ENCODE results near the gene MSX2. TPM values are rescaled to one million over a fixed set of nuclear protein-coding genes. Genes with fewer than 3 reads are reported as not detected.

MSX2 gene
- total and polyA plus RNA-seq, 9 of the 15 experiments (the other 6 are each of a cell fraction or from before 2014, with no cell fraction given), result not detected

DNA sequence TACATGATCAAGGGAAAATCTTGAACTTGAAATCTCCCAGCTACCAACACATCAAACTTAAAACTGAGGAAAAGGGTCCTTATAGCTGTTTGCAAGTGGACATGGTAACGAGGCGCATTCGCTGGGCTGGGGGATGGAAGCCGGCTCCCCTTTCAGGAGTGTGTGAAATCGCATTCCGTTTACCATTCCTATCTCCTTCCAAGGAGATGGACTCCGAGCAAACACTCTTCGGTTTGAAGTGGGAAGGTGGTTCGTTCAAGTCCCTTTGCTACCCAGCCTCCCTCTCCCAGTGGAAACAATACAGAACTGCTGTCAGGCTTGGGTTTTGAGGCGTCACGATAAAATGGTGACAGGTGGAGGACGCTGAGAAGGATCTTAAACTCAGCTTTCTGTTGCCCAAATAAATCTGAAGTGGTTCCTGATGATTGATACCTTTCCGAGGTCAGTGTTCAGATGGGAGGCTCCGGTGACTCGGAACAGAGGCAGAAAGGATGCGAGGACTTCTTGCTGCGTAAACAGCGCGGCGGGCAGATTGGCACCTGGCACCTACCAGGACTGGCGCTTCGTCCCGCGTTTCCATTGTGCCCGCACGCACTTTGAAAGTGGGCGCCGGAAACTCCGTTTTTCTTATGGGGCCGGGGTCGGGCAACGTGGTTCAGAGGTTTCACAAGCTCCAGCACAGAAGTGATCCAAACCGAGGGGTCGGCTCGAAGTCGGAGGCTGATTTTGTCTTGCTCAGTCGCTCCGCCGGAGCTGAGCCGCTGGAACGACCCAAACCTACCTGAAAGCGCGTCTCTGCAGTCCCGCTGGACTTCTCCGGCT lies 7.0 kb downstream of the MSX2 start (continued):
- TF ChIP-seq, protein P1, sequence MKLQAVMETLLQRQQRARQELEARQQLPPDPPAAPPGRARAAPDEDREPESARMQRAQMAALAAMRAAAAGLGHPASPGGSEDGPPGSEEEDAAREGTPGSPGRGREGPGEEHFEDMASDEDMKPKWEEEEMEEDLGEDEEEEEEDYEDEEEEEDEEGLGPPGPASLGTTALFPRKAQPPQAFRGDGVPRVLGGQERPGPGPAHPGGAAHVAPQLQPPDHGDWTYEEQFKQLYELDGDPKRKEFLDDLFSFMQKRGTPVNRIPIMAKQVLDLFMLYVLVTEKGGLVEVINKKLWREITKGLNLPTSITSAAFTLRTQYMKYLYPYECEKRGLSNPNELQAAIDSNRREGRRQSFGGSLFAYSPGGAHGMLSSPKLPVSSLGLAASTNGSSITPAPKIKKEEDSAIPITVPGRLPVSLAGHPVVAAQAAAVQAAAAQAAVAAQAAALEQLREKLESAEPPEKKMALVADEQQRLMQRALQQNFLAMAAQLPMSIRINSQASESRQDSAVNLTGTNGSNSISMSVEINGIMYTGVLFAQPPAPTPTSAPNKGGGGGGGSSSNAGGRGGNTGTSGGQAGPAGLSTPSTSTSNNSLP (IDR thresholded peaks at IDR 0.05; ENCODE audit: borderline replicate concordance, low read depth, low read length), result no peak
- TF ChIP-seq TAF15 (IDR thresholded peaks at IDR 0.05; ENCODE audit: low read depth, low read length), result no peak
- TF ChIP-seq ILF3 (IDR thresholded peaks at IDR 0.05; ENCODE audit: borderline replicate concordance), result no peak
- no peak for TF ChIP-seq TARDBP (IDR thresholded peaks at IDR 0.05)

DNA sequence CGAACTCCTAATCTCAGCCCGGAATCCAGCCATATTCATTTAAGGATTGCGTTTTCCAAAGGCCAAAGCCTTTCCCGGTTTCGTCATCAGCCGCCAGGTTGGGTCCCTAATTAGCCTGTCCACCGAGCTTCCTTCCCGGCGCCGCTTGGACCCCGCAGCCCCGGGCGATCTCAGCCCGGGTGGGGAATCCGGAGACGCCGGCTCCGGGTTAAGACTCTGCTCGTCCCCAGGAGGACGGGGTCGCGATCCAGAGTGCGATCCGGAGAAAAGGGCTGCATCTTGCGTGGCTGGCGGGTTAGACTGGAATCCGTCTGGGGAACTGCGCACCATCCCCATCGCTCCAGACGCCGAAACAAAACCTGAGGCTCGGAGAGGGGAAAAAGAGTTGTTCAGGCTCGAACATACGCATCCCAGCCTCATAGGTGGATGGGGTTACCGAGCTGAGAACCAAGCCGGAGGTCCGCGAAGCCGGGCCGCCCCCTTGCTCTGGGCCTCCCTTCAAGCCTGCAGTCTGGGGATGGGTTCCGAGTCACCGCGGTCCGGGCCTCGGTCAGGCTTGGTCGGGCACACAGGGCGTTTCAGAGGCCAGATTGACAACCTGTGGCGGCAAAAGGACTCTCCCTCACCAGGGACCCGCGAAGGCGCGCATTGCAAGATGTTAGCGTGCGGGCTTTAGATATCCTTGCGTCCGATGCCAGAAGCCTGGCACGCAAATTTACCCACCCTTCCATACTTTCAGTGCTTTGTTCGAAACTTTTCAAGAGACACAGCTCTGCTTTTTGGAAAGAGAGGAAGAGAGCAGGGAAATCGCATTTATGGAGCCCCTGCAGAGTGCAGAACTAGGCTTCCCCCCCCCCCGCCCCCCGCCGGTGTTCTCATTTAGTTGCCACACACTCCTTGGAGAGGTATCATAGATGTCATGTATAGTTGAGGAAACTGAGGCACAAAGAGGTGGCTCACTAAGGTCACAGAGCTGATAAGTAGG lies 7.9 kb downstream of the MSX2 start:
- Histone ChIP-seq H3K9ac (ENCODE audit: insufficient read depth in 1 of 2, low read depth in 2 of 2, low read length in 2 of 2) (no peak overlapping the region; a peak in 1 of 4 replicates), H3K27me3 (ENCODE audit: control insufficient read depth in 2 of 2, insufficient read depth in 2 of 2, low read length in 2 of 2) (peaks cover 28 to 56% of the 10 kb centered on the region in 2 experiments; a peak in 4 of 5 replicates), H3K36me3 (ENCODE audit: control insufficient read depth, insufficient read depth, low read length) (no peaks in the 10 kb centered on the region), H3K9me1 (ENCODE audit: control insufficient read depth, insufficient read depth, low read length) (no peaks in the 10 kb centered on the region), H3K27ac (ENCODE audit: extremely low read depth, low read depth, low read length) (no peak overlapping the region), H2AFZ (ENCODE audit: low read depth, low read length) (no peak overlapping the region), H3K9me3 (replicated peaks; ENCODE audit: control insufficient read depth, insufficient read depth, low read depth, low read length) (no peaks in the 10 kb centered on the region), H4K20me1 (replicated peaks; ENCODE audit: control insufficient read depth, insufficient read depth, low read length) (no peaks in the 10 kb centered on the region), H3K4me1 (replicated peaks in 1 of 2; ENCODE audit: control insufficient read depth in 2 of 2, insufficient read depth in 2 of 2, low read length in 2 of 2) (peaks cover 0 to 7% of the 10 kb centered on the region in 2 experiments; a peak in 2 of 5 replicates), H3K79me2 (ENCODE audit: control insufficient read depth, insufficient read depth, low read length) (no peaks in the 10 kb centered on the region), H3K4me3 (no peak overlapping the region), H3K4me2 (ENCODE audit: insufficient read depth, low read length) (no peak overlapping the region)
- CTCF ChIA-PET (ENCODE audit: low intra/inter-chr PET ratio), result no interaction called here
- no peak for FAIRE-seq
- intact Hi-C loops (cut with micrococcal nuclease) (no loop called here), in situ Hi-C loops (cut with MboI) (loop anchor here (5.0 kb wide), 1 partner anchor 315 kb away; no protein-coding TSS in a partner anchor)
- POLR2A ChIA-PET, result no interaction called here
- 2% methylated on average over 61 of the region's 62 CpGs for WGBS (ENCODE audit: insufficient coverage, low coverage, missing lambda C conversion rate)
- BruUV-seq (replicated peaks), result no TSS peak
- no peak for ATAC-seq
- no peak for DNase-seq (ENCODE audit: extremely low read depth in 1 of 4, low spot score in 3 of 4)
- TF ChIP-seq DACH1 (IDR thresholded peaks at IDR 0.05; ENCODE audit: partially characterized antibody) (no peak), CBX5 (IDR thresholded peaks at IDR 0.05; ENCODE audit: borderline replicate concordance, low read depth) (no peak), ZNF444 (CRISPR knock-in tag; IDR thresholded peaks at IDR 0.05) (no peak), ZNF165 (CRISPR knock-in tag; IDR thresholded peaks at IDR 0.05; ENCODE audit: borderline replicate concordance) (no peak), ETS2 (tag; IDR thresholded peaks at IDR 0.05; ENCODE audit: borderline replicate concordance, poor library complexity, severe bottlenecking) (no peak), ZNF197 (CRISPR knock-in tag; IDR thresholded peaks at IDR 0.05; ENCODE audit: low read depth) (no peak), SOX6 (IDR thresholded peaks at IDR 0.05) (no peak)
- TF ChIP-seq, protein P2, sequence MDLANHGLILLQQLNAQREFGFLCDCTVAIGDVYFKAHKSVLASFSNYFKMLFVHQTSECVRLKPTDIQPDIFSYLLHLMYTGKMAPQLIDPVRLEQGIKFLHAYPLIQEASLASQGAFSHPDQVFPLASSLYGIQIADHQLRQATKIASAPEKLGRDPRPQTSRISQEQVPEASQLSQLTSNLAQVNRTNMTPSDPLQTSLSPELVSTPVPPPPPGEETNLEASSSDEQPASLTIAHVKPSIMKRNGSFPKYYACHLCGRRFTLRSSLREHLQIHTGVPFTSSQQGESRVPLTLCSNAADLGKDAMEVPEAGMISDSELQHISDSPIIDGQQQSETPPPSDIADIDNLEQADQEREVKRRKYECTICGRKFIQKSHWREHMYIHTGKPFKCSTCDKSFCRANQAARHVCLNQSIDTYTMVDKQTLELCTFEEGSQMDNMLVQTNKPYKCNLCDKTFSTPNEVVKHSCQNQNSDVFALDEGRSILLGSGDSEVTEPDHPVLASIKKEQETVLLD (IDR thresholded peaks at IDR 0.05), result no peak
